ENCODE measurements around the gene NUP35.
A peak's percentile ranks its signal among the peaks of the same experiment; 100 is the strongest.

NUP35 gene

GRCh38 chr2:183124222-183124956 lies at the start of gene NUP35:
TSS of gene NUP35 (plus strand) at chr2:183124443. CDS start at chr2:183124458, 15 bp downstream.
- peak within 1 kb of the TSS; percentile 80 for H3K27ac ChIP-seq (ENCODE audit: low read depth, low read length)
- no peaks in the 10 kb centered on the region for H3K27me3 ChIP-seq (ENCODE audit: insufficient read depth, low read length)
- H3K36me3 ChIP-seq (ENCODE audit: insufficient read depth, low read length) = no peaks in the 10 kb centered on the region; the same call in 1 of the 2 replicates
- peak within 1 kb of the TSS; percentile 99 for H2AFZ ChIP-seq (ENCODE audit: low read length, unreplicated experiment)
- peaks cover 46% of the 10 kb centered on the region for H3K79me2 ChIP-seq (ENCODE audit: control insufficient read depth, insufficient read depth, low read length, unreplicated experiment)
- peak within 1 kb of the TSS; percentile 99 for H3K4me3 ChIP-seq (ENCODE audit: low read depth, low read length)
- peaks cover 16% of the 10 kb centered on the region for H3K4me1 ChIP-seq (ENCODE audit: control insufficient read depth, insufficient read depth, low read length, unreplicated experiment)

- Histone ChIP-seq H2AFZ (ENCODE audit: low read length, unreplicated experiment) (peak overlapping the region; percentile 88), H3K27me3 (ENCODE audit: insufficient read depth, low read length) (peaks cover 13% of the 10 kb centered on the region), H3K27ac (ENCODE audit: low read depth, low read length) (no peak overlapping the region), H3K4me3 (ENCODE audit: low read depth, low read length) (peak overlapping the region; percentile 86), H3K79me2 (ENCODE audit: control insufficient read depth, insufficient read depth, low read length, unreplicated experiment) (no peaks in the 10 kb centered on the region), H3K4me1 (ENCODE audit: control insufficient read depth, insufficient read depth, low read length, unreplicated experiment) (peaks cover 7% of the 10 kb centered on the region), H3K36me3 (ENCODE audit: insufficient read depth, low read length) (no peaks in the 10 kb centered on the region)
Observed at GRCh38 chr2:183078163-183078463, 46.1 kb upstream of the NUP35 start.

GRCh38 chr2:183078464-183079138 lies 45.6 kb upstream of the NUP35 start, which contains the start of gene DUSP19:
TSS of gene DUSP19 (plus strand) at chr2:183078747. CDS start at chr2:183078934, 187 bp downstream.
- Histone ChIP-seq H3K27ac (ENCODE audit: low read depth, low read length) (peak within 1 kb of the TSS; percentile 24), H3K36me3 (ENCODE audit: insufficient read depth, low read length) (no peaks in the 10 kb centered on the region), H3K4me3 (ENCODE audit: low read depth, low read length) (peak within 1 kb of the TSS; percentile 86), H3K4me1 (ENCODE audit: control insufficient read depth, insufficient read depth, low read length, unreplicated experiment) (peaks cover 7% of the 10 kb centered on the region), H2AFZ (ENCODE audit: low read length, unreplicated experiment) (peak within 1 kb of the TSS; percentile 88), H3K79me2 (ENCODE audit: control insufficient read depth, insufficient read depth, low read length, unreplicated experiment) (no peaks in the 10 kb centered on the region), H3K27me3 (ENCODE audit: insufficient read depth, low read length) (peaks cover 13% of the 10 kb centered on the region)

GRCh38 chr2:183079139-183079775 lies 45.0 kb upstream of the NUP35 start:
- peaks cover 7% of the 10 kb centered on the region for H3K4me1 ChIP-seq (ENCODE audit: control insufficient read depth, insufficient read depth, low read length, unreplicated experiment)
- no peaks in the 10 kb centered on the region for H3K36me3 ChIP-seq (ENCODE audit: insufficient read depth, low read length)
- H3K27ac ChIP-seq (ENCODE audit: low read depth, low read length) = peak overlapping the region; percentile 24
- peak overlapping the region; percentile 86 for H3K4me3 ChIP-seq (ENCODE audit: low read depth, low read length)
- peak overlapping the region; percentile 88 for H2AFZ ChIP-seq (ENCODE audit: low read length, unreplicated experiment)
- H3K79me2 ChIP-seq (ENCODE audit: control insufficient read depth, insufficient read depth, low read length, unreplicated experiment) = no peaks in the 10 kb centered on the region
- H3K27me3 ChIP-seq (ENCODE audit: insufficient read depth, low read length) = peaks cover 13% of the 10 kb centered on the region

GRCh38 chr2:183081911-183082310 lies 42.3 kb upstream of the NUP35 start:
- H2AFZ ChIP-seq (ENCODE audit: low read length, unreplicated experiment) = no peak overlapping the region
- H3K4me3 ChIP-seq (ENCODE audit: low read depth, low read length) = no peak overlapping the region
- H3K4me1 ChIP-seq (ENCODE audit: control insufficient read depth, insufficient read depth, low read length, unreplicated experiment) = peaks cover 7% of the 10 kb centered on the region
- H3K27ac ChIP-seq (ENCODE audit: low read depth, low read length) = no peak overlapping the region
- H3K27me3 ChIP-seq (ENCODE audit: insufficient read depth, low read length) = no peaks in the 10 kb centered on the region
- no peaks in the 10 kb centered on the region for H3K79me2 ChIP-seq (ENCODE audit: control insufficient read depth, insufficient read depth, low read length, unreplicated experiment)
- H3K36me3 ChIP-seq (ENCODE audit: insufficient read depth, low read length) = no peaks in the 10 kb centered on the region

- Histone ChIP-seq H3K79me2 (ENCODE audit: control insufficient read depth, insufficient read depth, low read length, unreplicated experiment) (no peaks in the 10 kb centered on the region), H3K36me3 (ENCODE audit: insufficient read depth, low read length) (no peaks in the 10 kb centered on the region), H3K4me3 (ENCODE audit: low read depth, low read length) (no peak overlapping the region), H3K27me3 (ENCODE audit: insufficient read depth, low read length) (no peaks in the 10 kb centered on the region), H2AFZ (ENCODE audit: low read length, unreplicated experiment) (no peak overlapping the region), H3K27ac (ENCODE audit: low read depth, low read length) (no peak overlapping the region), H3K4me1 (ENCODE audit: control insufficient read depth, insufficient read depth, low read length, unreplicated experiment) (peaks cover 7% of the 10 kb centered on the region)
Observed at GRCh38 chr2:183088061-183088460, 36.2 kb upstream of the NUP35 start.

GRCh38 chr2:183089192-183089851 lies 34.9 kb upstream of the NUP35 start:
- Histone ChIP-seq H3K27ac (ENCODE audit: low read depth, low read length) (no peak overlapping the region), H3K36me3 (ENCODE audit: insufficient read depth, low read length) (no peaks in the 10 kb centered on the region), H3K79me2 (ENCODE audit: control insufficient read depth, insufficient read depth, low read length, unreplicated experiment) (no peaks in the 10 kb centered on the region), H2AFZ (ENCODE audit: low read length, unreplicated experiment) (peak overlapping the region; percentile 13), H3K4me3 (ENCODE audit: low read depth, low read length) (peak overlapping the region; percentile 20; the same call in 1 of the 2 replicates), H3K4me1 (ENCODE audit: control insufficient read depth, insufficient read depth, low read length, unreplicated experiment) (peaks cover 18% of the 10 kb centered on the region), H3K27me3 (ENCODE audit: insufficient read depth, low read length) (no peaks in the 10 kb centered on the region)

GRCh38 chr2:183091318-183091953 lies 32.8 kb upstream of the NUP35 start:
- H3K4me1 ChIP-seq (ENCODE audit: control insufficient read depth, insufficient read depth, low read length, unreplicated experiment) = peaks cover 20% of the 10 kb centered on the region
- H3K27me3 ChIP-seq (ENCODE audit: insufficient read depth, low read length) = no peaks in the 10 kb centered on the region
- no peak overlapping the region for H3K27ac ChIP-seq (ENCODE audit: low read depth, low read length)
- no peaks in the 10 kb centered on the region for H3K79me2 ChIP-seq (ENCODE audit: control insufficient read depth, insufficient read depth, low read length, unreplicated experiment)
- peak overlapping the region; percentile 67 for H3K4me3 ChIP-seq (ENCODE audit: low read depth, low read length)
- H2AFZ ChIP-seq (ENCODE audit: low read length, unreplicated experiment) = peak overlapping the region; percentile 93
- H3K36me3 ChIP-seq (ENCODE audit: insufficient read depth, low read length) = no peaks in the 10 kb centered on the region

GRCh38 chr2:183091954-183092345 lies 32.3 kb upstream of the NUP35 start:
- H3K4me1 ChIP-seq (ENCODE audit: control insufficient read depth, insufficient read depth, low read length, unreplicated experiment) = peaks cover 20% of the 10 kb centered on the region
- H3K79me2 ChIP-seq (ENCODE audit: control insufficient read depth, insufficient read depth, low read length, unreplicated experiment) = no peaks in the 10 kb centered on the region
- no peak overlapping the region for H3K27ac ChIP-seq (ENCODE audit: low read depth, low read length)
- no peak overlapping the region for H2AFZ ChIP-seq (ENCODE audit: low read length, unreplicated experiment)
- H3K27me3 ChIP-seq (ENCODE audit: insufficient read depth, low read length) = no peaks in the 10 kb centered on the region
- H3K36me3 ChIP-seq (ENCODE audit: insufficient read depth, low read length) = no peaks in the 10 kb centered on the region
- no peak overlapping the region for H3K4me3 ChIP-seq (ENCODE audit: low read depth, low read length)
